Spleen (tissue), 11 donors: ENCODE results near the gene PAPOLG. TPM values are rescaled to one million over a fixed set of nuclear protein-coding genes. Genes with fewer than 3 reads are reported as not detected.

Source experiments
- DNase-seq: peaks from one replicate; pipeline ENCODE4 v3.0.0-alpha.2; 2020
- H3K27ac ChIP-seq, 8 donors: fragments of 200-600 bp; sonication (generic) in 7 of 8; 1 replicate in 4 of 8; 2 replicates in 4 of 8; pipeline versions ENCODE4 v1.5.0 to v1.8.0; 2016 to 2021; ENCODE audit warnings: inconsistent platforms in 4 of 8, mild to moderate bottlenecking in 4 of 8, moderate library complexity in 1 of 8
- H3K27me3 ChIP-seq, 7 donors: fragments of 200-600 bp; sonication (generic) in 6 of 7; replicated peaks in 1 of 7; 1 replicate in 4 of 7; 2 replicates in 3 of 7; pipeline versions ENCODE4 v1.5.0 to v1.8.0; 2016 to 2021; ENCODE audit warnings: inconsistent platforms in 3 of 7, mild to moderate bottlenecking in 1 of 7
- H3K36me3 ChIP-seq, 6 donors: fragments of 200-600 bp; sonication (generic) in 5 of 6; 1 replicate in 4 of 6; 2 replicates in 2 of 6; pipeline versions ENCODE4 v1.5.0 to v1.8.0; 2016 to 2021; ENCODE audit warnings: inconsistent platforms in 2 of 6
- H3K4me1 ChIP-seq, 6 donors: fragments of 200-600 bp; sonication (generic) in 5 of 6; 1 replicate in 3 of 6; 2 replicates in 3 of 6; pipeline versions ENCODE4 v1.5.0 to v1.8.0; 2016 to 2021; ENCODE audit warnings: inconsistent platforms in 3 of 6
- H3K4me3 ChIP-seq, 8 donors: fragments of 200-600 bp; sonication (generic) in 7 of 8; 1 replicate in 4 of 8; 2 replicates in 4 of 8; pipeline versions ENCODE4 v1.5.0 to v1.8.0; 2016 to 2021; ENCODE audit warnings: inconsistent platforms in 4 of 8, mild to moderate bottlenecking in 4 of 8, moderate library complexity in 2 of 8
- H3K9me3 ChIP-seq, 8 donors: fragments of 200-600 bp; sonication (generic) in 7 of 8; 1 replicate in 4 of 8; 2 replicates in 4 of 8; pipeline versions ENCODE4 v1.5.0 to v1.8.0; 2016 to 2021; ENCODE audit warnings: inconsistent platforms in 4 of 8
- POLR2A ChIP-seq, 3 donors: fragments of 450-650 bp; IDR thresholded peaks; one replicate each; pipeline ENCODE4 v1.5.1; 2017; ENCODE audit warnings: antibody characterized with exemption in 3 of 3, mild to moderate bottlenecking in 1 of 3
- POLR2AphosphoS5 ChIP-seq, 3 donors: sonication (generic); formaldehyde crosslinking; IDR thresholded peaks; one replicate each; pipeline ENCODE4 v1.5.1; 2017; ENCODE audit warnings: antibody characterized with exemption in 3 of 3
- WGBS, 5 donors: extraction: QIAGEN DNeasy Blood & Tissue Kit in 3 of 5; methylation state at CpG; one replicate each; pipeline versions ENCODE4 v1.1.5 to v1.1.7; 2013 to 2018; 5-methylcytosine and 5-hydroxymethylcytosine counted together
- intact Hi-C: fragments of 100-400 bp; cut with DNase I; formaldehyde crosslinking; loops from one replicate; pipeline ENCODE4 v1.15.0; 2023; ENCODE audit warnings: low total_unique reads
- polyA plus RNA-seq, 3 donors: library from polyadenylated mRNA; stranded (reverse); fragments of 200-250 nt; gene quantifications; one replicate each; pipeline ENCODE4 v1.2.1, GENCODE V29; 2013
- total RNA-seq, 7 donors: library from RNA; depleted of rRNA in 3 of 7; stranded (reverse); fragments of >200 nt in 3 of 7; fragmentation: NEBNext Ultra II Directional in 4 of 7; extraction: Animal tissue kit (Norgen Biotek cat#: 25700) in 4 of 7; gene quantifications; one replicate each; pipeline versions ENCODE4 v1.1.0 to v1.2.1, GENCODE V29; 2016 to 2021
- TF ChIP-seq, protein P1 (sequence below), 11 experiments: fragments of 200-600 bp in 7 of 11; fragments of 450-650 bp in 4 of 11; sonication (generic) in 4 of 11; IDR thresholded peaks in 8 of 11; conservative IDR thresholded peaks in 3 of 11; 1 replicate in 7 of 11; 2 replicates in 4 of 11; pipeline versions ENCODE4 v1.4.0 to v1.8.0; 2016 to 2021; ENCODE audit warnings: antibody characterized with exemption in 11 of 11, inconsistent platforms in 4 of 11, mild to moderate bottlenecking in 1 of 11
- donor health status: healthy with polysubstance abuse.
- donor health status: DM: no; HTN: no; CAD: no; lungs with moderate emphysema.
- donor health status: DM: no; HTN: no; CAD: no.
- donor health status: Bipolar disorder and iron deficiency.
- donor health status: healthy.
- donor health status: DM: no; HTN: no; CAD: no.
- donor health status: DM: yes; HTN: yes; CAD: no.

Gene PAPOLG
- total and polyA plus RNA-seq, 10 donors, result 4.2 to 27.9 (median 21.3) TPM

- H3K27me3 ChIP-seq, result peaks cover 0 to 49% (median 31%) of the 10 kb centered on the region in 7 donors
- no peak overlapping the region for H3K4me3 ChIP-seq
- intact Hi-C loops, result no loop called here
- H3K9me3 ChIP-seq, result no peaks in the 10 kb centered on the region
- H3K4me1 ChIP-seq, result peaks cover 0 to 12% (median 2%) of the 10 kb centered on the region in 6 donors
- TF ChIP-seq POLR2A (IDR thresholded peaks at IDR 0.05) (no peak), POLR2AphosphoS5 (IDR thresholded peaks at IDR 0.05) (no peak)
- TF ChIP-seq, protein P1, sequence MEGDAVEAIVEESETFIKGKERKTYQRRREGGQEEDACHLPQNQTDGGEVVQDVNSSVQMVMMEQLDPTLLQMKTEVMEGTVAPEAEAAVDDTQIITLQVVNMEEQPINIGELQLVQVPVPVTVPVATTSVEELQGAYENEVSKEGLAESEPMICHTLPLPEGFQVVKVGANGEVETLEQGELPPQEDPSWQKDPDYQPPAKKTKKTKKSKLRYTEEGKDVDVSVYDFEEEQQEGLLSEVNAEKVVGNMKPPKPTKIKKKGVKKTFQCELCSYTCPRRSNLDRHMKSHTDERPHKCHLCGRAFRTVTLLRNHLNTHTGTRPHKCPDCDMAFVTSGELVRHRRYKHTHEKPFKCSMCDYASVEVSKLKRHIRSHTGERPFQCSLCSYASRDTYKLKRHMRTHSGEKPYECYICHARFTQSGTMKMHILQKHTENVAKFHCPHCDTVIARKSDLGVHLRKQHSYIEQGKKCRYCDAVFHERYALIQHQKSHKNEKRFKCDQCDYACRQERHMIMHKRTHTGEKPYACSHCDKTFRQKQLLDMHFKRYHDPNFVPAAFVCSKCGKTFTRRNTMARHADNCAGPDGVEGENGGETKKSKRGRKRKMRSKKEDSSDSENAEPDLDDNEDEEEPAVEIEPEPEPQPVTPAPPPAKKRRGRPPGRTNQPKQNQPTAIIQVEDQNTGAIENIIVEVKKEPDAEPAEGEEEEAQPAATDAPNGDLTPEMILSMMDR (IDR thresholded peaks at IDR 0.05 in 8 of 11, conservative IDR thresholded peaks at IDR 0.05 in 3 of 11), result no peak
- no peak for DNase-seq
- H3K27ac ChIP-seq, result no peak overlapping the region
- H3K36me3 ChIP-seq, result no peaks in the 10 kb centered on the region
- WGBS, 5 donors, result 73 to 95% (median 87%) methylated on average over 6 of the region's 6 CpGs
These were observed 16.9 kb upstream of the PAPOLG start for GRCh38 chr2:60739156-60739555.

DNA sequence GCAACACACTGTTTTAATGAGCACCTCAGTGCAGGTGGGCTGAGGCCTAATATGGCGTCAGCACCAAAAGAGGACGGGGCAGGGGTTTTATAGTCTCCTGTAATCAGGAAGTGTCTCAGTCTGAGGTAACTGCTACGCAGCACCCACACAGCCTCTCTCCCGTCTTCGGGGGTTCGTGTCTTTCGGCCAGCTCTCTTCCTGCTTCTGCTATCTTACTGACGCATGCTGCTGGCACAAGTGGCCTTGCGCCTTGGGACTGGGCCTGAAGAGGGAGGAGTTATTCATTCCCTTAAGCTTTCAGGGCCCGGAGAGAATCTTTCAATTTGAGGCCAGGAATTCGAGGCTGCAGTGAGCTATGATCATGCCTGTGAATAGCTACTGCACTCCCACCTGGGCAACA, 14.5 kb upstream of the PAPOLG start:
- H3K27me3 ChIP-seq, result peaks cover 0 to 25% (median 12%) of the 10 kb centered on the region in 7 donors
- intact Hi-C loops, result no loop called here
- 63 to 88% (median 73%) methylated on average over 11 of the region's 11 CpGs for WGBS, 5 donors
- no peak overlapping the region for H3K4me3 ChIP-seq
- no peaks in the 10 kb centered on the region for H3K9me3 ChIP-seq
- DNase-seq, result no peak
- no peak overlapping the region for H3K27ac ChIP-seq
- H3K36me3 ChIP-seq, result no peaks in the 10 kb centered on the region
- H3K4me1 ChIP-seq, result peaks cover 0 to 13% (median 2%) of the 10 kb centered on the region in 6 donors
- TF ChIP-seq, protein P1 (IDR thresholded peaks at IDR 0.05 in 8 of 11, conservative IDR thresholded peaks at IDR 0.05 in 3 of 11), result no peak
- TF ChIP-seq POLR2A (IDR thresholded peaks at IDR 0.05), result no peak
- TF ChIP-seq POLR2AphosphoS5 (IDR thresholded peaks at IDR 0.05), result no peak

GRCh38 chr2:60742419-60742818, 13.6 kb upstream of the PAPOLG start:
- peaks cover 0 to 18% (median 10%) of the 10 kb centered on the region in 7 donors for H3K27me3 ChIP-seq
- H3K9me3 ChIP-seq, result no peaks in the 10 kb centered on the region
- TF ChIP-seq, protein P1 (IDR thresholded peaks at IDR 0.05 in 8 of 11, conservative IDR thresholded peaks at IDR 0.05 in 3 of 11), result no peak
- TF ChIP-seq POLR2AphosphoS5 (IDR thresholded peaks at IDR 0.05) (no peak), POLR2A (IDR thresholded peaks at IDR 0.05) (no peak)
- H3K4me1 ChIP-seq, result peaks cover 0 to 13% (median 2%) of the 10 kb centered on the region in 6 donors
- DNase-seq, result no peak
- no peaks in the 10 kb centered on the region for H3K36me3 ChIP-seq
- no peak overlapping the region for H3K27ac ChIP-seq
- WGBS, 5 donors, result 92 to 97% (median 93%) methylated on average over 4 of the region's 4 CpGs
- intact Hi-C loops, result no loop called here
- no peak overlapping the region for H3K4me3 ChIP-seq

DNA sequence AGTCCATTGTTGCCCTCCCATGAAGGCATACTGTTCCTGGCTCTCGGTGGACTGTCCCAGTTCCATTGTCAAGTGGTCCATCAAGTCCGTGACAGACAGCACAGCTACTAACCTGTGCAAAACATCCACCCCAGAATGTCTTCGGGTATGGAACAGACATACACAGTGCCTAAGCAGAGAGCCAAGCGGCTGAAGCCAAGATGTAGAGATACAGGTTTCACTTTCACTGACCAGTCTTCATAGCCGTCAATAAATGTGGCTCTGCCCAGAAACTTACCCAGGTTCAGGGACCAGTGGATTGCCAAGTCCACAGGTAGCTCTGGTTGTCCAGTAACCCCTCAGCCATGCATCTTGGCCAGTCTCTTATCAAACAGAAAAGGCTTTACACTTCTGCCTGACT, 10.7 kb upstream of the PAPOLG start:
- no peaks in the 10 kb centered on the region for H3K9me3 ChIP-seq
- no peaks in the 10 kb centered on the region for H3K27me3 ChIP-seq
- TF ChIP-seq POLR2A (IDR thresholded peaks at IDR 0.05), result no peak
- TF ChIP-seq, protein P1 (IDR thresholded peaks at IDR 0.05 in 8 of 11, conservative IDR thresholded peaks at IDR 0.05 in 3 of 11), result no peak
- no peak for TF ChIP-seq POLR2AphosphoS5 (IDR thresholded peaks at IDR 0.05)
- no peak overlapping the region for H3K4me3 ChIP-seq
- 33 to 93% (median 89%) methylated on average over 1 to 5 of the region's 5 CpGs for WGBS, 5 donors
- no peak for DNase-seq
- no peak overlapping the region for H3K27ac ChIP-seq
- H3K36me3 ChIP-seq, result no peaks in the 10 kb centered on the region
- intact Hi-C loops, result no loop called here
- peaks cover 0 to 13% (median 2%) of the 10 kb centered on the region in 6 donors for H3K4me1 ChIP-seq
